Measurements from ENCODE around the gene TGFBRAP1. TPM values are rescaled to one million over a fixed set of nuclear protein-coding genes. Genes with fewer than 3 reads are reported as not detected.

The TGFBRAP1 gene
- total and polyA plus RNA-seq, 2 experiments from 2014 or later, result 8.5 to 11.3 TPM

DNA sequence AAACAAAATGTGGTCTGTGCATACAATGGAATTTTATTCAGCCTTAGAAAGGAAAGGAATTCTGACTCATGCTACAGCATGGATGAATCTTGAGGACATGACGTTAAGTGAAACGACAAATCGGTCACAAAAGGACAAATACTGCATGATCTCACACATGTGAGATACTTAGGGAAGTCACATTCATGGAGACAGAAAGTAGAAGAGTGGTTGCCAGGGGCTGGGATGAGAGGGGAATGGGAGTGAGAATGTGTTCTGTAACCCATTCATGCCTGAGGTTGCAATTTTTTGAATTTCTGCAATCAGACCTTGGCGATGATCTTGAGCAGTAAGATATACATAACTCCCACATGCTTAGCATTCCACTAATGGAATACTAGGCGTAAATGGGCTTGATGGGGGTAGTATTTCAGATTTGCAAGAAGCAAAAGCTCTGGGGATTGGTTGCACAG, 47.3 kb upstream of the TGFBRAP1 start:
- peak overlapping the region; percentile 1; the same call in 1 of the 2 replicates for H3K9ac ChIP-seq
- peaks cover 100% of the 10 kb centered on the region for H3F3A ChIP-seq (ENCODE audit: insufficient read depth)
- peak; percentile 77 for DNase-seq
- H2AFZ ChIP-seq, result no peak overlapping the region
- peaks cover 92% of the 10 kb centered on the region for H3K4me1 ChIP-seq (ENCODE audit: insufficient read depth)
- H3K4me2 ChIP-seq (ENCODE audit: unreplicated experiment), result peak overlapping the region; percentile 7
- H3K4me3 ChIP-seq, result no peak overlapping the region
- H3K9me2 ChIP-seq (ENCODE audit: insufficient read depth), result no peaks in the 10 kb centered on the region
- in situ Hi-C loops (cut with MboI), result no loop called here
- H3K27ac ChIP-seq, result peak overlapping the region; percentile 56
- 44 to 55% methylated on average over 5 of the region's 5 CpGs for WGBS, 2 experiments (ENCODE audit: low coverage in 1 of 2, low lambda C conversion rate in 2 of 2, missing lambda C conversion rate in 2 of 2)
- no peaks in the 10 kb centered on the region for H3K27me3 ChIP-seq (replicated peaks; ENCODE audit: insufficient read depth)
- peaks cover 8% of the 10 kb centered on the region; the same call in 1 of the 2 replicates for H4K20me1 ChIP-seq (ENCODE audit: insufficient read depth)
- no peak for TF ChIP-seq EZH2phosphoT487 (IDR thresholded peaks at IDR 0.05; ENCODE audit: insufficient read depth, low read depth)
- TF ChIP-seq EZH2 (IDR thresholded peaks at IDR 0.05; ENCODE audit: insufficient read depth, poor library complexity, severe bottlenecking), result no peak
- no peaks in the 10 kb centered on the region for H3K9me3 ChIP-seq (ENCODE audit: low read depth)
- H3K79me2 ChIP-seq (ENCODE audit: insufficient read depth), result peaks cover 100% of the 10 kb centered on the region
- peaks cover 94% of the 10 kb centered on the region for H3K36me3 ChIP-seq (ENCODE audit: low read depth)

DNA sequence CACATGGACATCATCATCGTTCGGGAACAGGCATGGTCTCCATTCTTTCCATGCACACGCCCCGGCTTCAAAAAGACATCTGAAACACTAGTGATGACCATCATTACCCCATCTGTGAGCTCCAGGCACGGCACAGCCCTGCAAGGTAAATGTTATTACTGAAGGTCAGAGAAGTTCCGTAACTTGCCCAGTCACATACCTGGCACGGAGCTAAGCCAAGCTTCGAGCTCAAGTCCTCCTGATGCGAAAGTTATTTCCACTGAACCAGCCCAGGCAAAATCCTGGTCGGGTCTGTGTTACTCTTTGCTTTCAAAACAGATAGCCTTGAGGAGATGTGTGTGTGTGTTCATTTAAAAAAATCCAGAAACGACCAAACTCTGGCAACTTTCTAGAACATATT, 46.5 kb upstream of the TGFBRAP1 start:
- no peak for DNase-seq
- Histone ChIP-seq H3K79me2 (ENCODE audit: insufficient read depth) (peaks cover 100% of the 10 kb centered on the region), H3K27me3 (replicated peaks; ENCODE audit: insufficient read depth) (no peaks in the 10 kb centered on the region), H3K4me1 (ENCODE audit: insufficient read depth) (peaks cover 84% of the 10 kb centered on the region), H2AFZ (no peak overlapping the region), H3K4me3 (no peak overlapping the region), H3K27ac (peak overlapping the region; percentile 56), H4K20me1 (ENCODE audit: insufficient read depth) (peaks cover 8% of the 10 kb centered on the region; the same call in 1 of the 2 replicates), H3F3A (ENCODE audit: insufficient read depth) (peaks cover 100% of the 10 kb centered on the region), H3K4me2 (ENCODE audit: unreplicated experiment) (no peak overlapping the region), H3K9me3 (ENCODE audit: low read depth) (no peaks in the 10 kb centered on the region), H3K9ac (peak overlapping the region; percentile 25; the same call in 1 of the 2 replicates), H3K36me3 (ENCODE audit: low read depth) (peaks cover 94% of the 10 kb centered on the region), H3K9me2 (ENCODE audit: insufficient read depth) (no peaks in the 10 kb centered on the region)
- TF ChIP-seq EZH2 (IDR thresholded peaks at IDR 0.05; ENCODE audit: insufficient read depth, poor library complexity, severe bottlenecking) (no peak), EZH2phosphoT487 (IDR thresholded peaks at IDR 0.05; ENCODE audit: insufficient read depth, low read depth) (no peak)
- 92 to 94% methylated on average over 11 of the region's 11 CpGs for WGBS, 2 experiments (ENCODE audit: low coverage in 1 of 2, low lambda C conversion rate in 2 of 2, missing lambda C conversion rate in 2 of 2)
- in situ Hi-C loops (cut with MboI), result no loop called here

DNA sequence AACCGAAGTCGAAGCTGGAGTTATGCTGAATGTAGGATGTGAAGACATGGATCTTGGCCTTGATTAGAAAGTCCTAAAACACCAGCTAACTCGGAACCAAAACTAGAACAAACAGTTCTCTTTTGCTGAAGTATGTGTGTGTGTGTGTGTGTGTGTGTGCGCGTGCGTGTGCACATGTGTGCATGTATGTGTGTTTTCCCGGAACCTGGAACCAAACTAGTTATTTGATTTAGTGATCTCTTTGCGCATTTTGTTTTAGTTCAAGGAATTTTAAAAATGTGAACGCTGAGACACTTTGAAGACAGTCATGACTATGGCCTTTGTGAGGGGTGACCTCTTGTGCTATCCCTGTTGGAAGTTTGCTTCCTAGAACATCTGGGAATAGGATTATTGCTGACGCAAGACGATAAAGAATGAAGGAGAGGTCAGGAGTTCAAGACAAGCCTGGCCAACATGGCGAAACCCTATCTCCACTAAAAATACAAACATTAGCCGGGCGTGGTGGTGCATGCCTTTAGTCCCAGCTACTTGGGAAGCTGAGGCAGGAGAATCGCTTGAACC, 45.5 kb upstream of the TGFBRAP1 start:
- Histone ChIP-seq H3K9ac (no peak overlapping the region), H2AFZ (no peak overlapping the region), H3K79me2 (ENCODE audit: insufficient read depth) (peaks cover 100% of the 10 kb centered on the region), H4K20me1 (ENCODE audit: insufficient read depth) (peaks cover 8% of the 10 kb centered on the region; the same call in 1 of the 2 replicates), H3K4me3 (no peak overlapping the region), H3K9me2 (ENCODE audit: insufficient read depth) (no peaks in the 10 kb centered on the region), H3K4me1 (ENCODE audit: insufficient read depth) (peaks cover 75% of the 10 kb centered on the region), H3F3A (ENCODE audit: insufficient read depth) (peaks cover 100% of the 10 kb centered on the region), H3K36me3 (ENCODE audit: low read depth) (peaks cover 94% of the 10 kb centered on the region), H3K27ac (peak overlapping the region; percentile 56; the same call in 1 of the 2 replicates), H3K27me3 (replicated peaks; ENCODE audit: insufficient read depth) (no peaks in the 10 kb centered on the region), H3K4me2 (ENCODE audit: unreplicated experiment) (no peak overlapping the region), H3K9me3 (ENCODE audit: low read depth) (no peaks in the 10 kb centered on the region)
- 89 to 90% methylated on average over 15 of the region's 15 CpGs for WGBS, 2 experiments (ENCODE audit: low coverage in 1 of 2, low lambda C conversion rate in 2 of 2, missing lambda C conversion rate in 2 of 2)
- TF ChIP-seq EZH2 (IDR thresholded peaks at IDR 0.05; ENCODE audit: insufficient read depth, poor library complexity, severe bottlenecking) (no peak), EZH2phosphoT487 (IDR thresholded peaks at IDR 0.05; ENCODE audit: insufficient read depth, low read depth) (no peak)
- in situ Hi-C loops (cut with MboI), result no loop called here
- DNase-seq, result no peak

DNA sequence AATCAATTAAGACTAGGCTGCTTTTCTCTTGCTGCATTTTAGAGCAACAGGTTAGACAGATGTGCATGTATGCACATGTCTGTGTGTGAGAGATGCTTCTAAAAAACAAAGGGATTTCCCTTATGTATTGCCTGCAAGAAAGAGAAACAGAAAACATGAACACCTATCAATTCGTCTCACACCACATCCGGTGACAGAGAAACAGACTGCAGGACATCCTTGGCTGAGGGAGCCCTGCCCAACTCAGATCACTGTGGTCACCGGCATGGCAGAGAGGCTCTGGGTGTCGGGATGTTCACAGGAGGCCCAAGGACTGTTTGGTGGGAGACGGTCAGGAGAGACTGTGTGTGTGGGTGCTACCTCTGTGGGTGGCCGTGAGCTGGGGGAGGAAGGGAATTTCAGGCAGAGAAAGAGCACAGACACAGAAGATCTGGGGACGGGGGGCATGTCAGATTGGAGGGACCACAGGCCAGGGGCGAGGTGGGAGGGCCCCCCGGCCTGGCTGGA, 44.4 kb upstream of the TGFBRAP1 start:
- H3K9ac ChIP-seq, result no peak overlapping the region
- peaks cover 100% of the 10 kb centered on the region for H3F3A ChIP-seq (ENCODE audit: insufficient read depth)
- no peak overlapping the region for H3K4me2 ChIP-seq (ENCODE audit: unreplicated experiment)
- H3K9me3 ChIP-seq (ENCODE audit: low read depth), result no peaks in the 10 kb centered on the region
- no peak overlapping the region for H3K4me3 ChIP-seq
- peaks cover 94% of the 10 kb centered on the region for H3K36me3 ChIP-seq (ENCODE audit: low read depth)
- H3K4me1 ChIP-seq (ENCODE audit: insufficient read depth), result peaks cover 63% of the 10 kb centered on the region
- H3K79me2 ChIP-seq (ENCODE audit: insufficient read depth), result peaks cover 100% of the 10 kb centered on the region
- H3K9me2 ChIP-seq (ENCODE audit: insufficient read depth), result no peaks in the 10 kb centered on the region
- no peak overlapping the region for H2AFZ ChIP-seq
- TF ChIP-seq EZH2phosphoT487 (IDR thresholded peaks at IDR 0.05; ENCODE audit: insufficient read depth, low read depth) (no peak), EZH2 (IDR thresholded peaks at IDR 0.05; ENCODE audit: insufficient read depth, poor library complexity, severe bottlenecking) (no peak)
- H3K27me3 ChIP-seq (replicated peaks; ENCODE audit: insufficient read depth), result no peaks in the 10 kb centered on the region
- WGBS, 2 experiments (ENCODE audit: low coverage in 1 of 2, low lambda C conversion rate in 2 of 2, missing lambda C conversion rate in 2 of 2), result 86 to 88% methylated on average over 9 of the region's 9 CpGs
- H4K20me1 ChIP-seq (ENCODE audit: insufficient read depth), result peaks cover 8% of the 10 kb centered on the region; the same call in 1 of the 2 replicates
- peak overlapping the region; percentile 56 for H3K27ac ChIP-seq
- no peak for DNase-seq
- in situ Hi-C loops (cut with MboI), result loop anchor here (5.0 kb wide), 1 partner anchor 143 kb away; no protein-coding TSS in a partner anchor
